Liver (tissue), 9 donors: ENCODE results near the gene ROR1. TPM values are rescaled to one million over a fixed set of nuclear protein-coding genes. Genes with fewer than 3 reads are reported as not detected.

Experiments
- DNase-seq: peaks from one replicate; pipeline ENCODE4 v3.0.0-alpha.2; 2017; ENCODE audit warnings: low spot score
- H3K27ac ChIP-seq, 2 donors: one replicate each; pipeline ENCODE4 v1.7.0; 2013; ENCODE audit warnings: inconsistent platforms in 2 of 2, low read length in 2 of 2, control low read depth in 1 of 2, low read depth in 1 of 2, mild to moderate bottlenecking in 1 of 2
- H3K27me3 ChIP-seq, 4 donors: one replicate each; pipeline versions ENCODE4 v1.6.1 to v1.7.0; 2013; ENCODE audit warnings: low read length in 3 of 4, inconsistent platforms in 1 of 4, mild to moderate bottlenecking in 1 of 4, moderate library complexity in 1 of 4; ENCODE audit not compliant: control insufficient read depth in 4 of 4, insufficient read depth in 4 of 4
- H3K36me3 ChIP-seq, 4 donors: one replicate each; pipeline versions ENCODE4 v1.6.1 to v1.7.0; 2013; ENCODE audit warnings: low read length in 3 of 4, mild to moderate bottlenecking in 3 of 4, low read depth in 1 of 4, moderate library complexity in 1 of 4; ENCODE audit not compliant: control insufficient read depth in 4 of 4, insufficient read depth in 3 of 4
- H3K4me1 ChIP-seq, 4 donors: one replicate each; pipeline versions ENCODE4 v1.6.1 to v1.7.0; 2013; ENCODE audit warnings: low read length in 3 of 4, mild to moderate bottlenecking in 3 of 4, moderate library complexity in 1 of 4; ENCODE audit not compliant: control insufficient read depth in 4 of 4, insufficient read depth in 4 of 4
- H3K4me3 ChIP-seq, 3 donors: one replicate each; pipeline versions ENCODE4 v1.6.1 to v1.7.0; 2013; ENCODE audit warnings: low read length in 3 of 3, control low read depth in 1 of 3, low read depth in 1 of 3, mild to moderate bottlenecking in 1 of 3
- H3K9ac ChIP-seq, 2 donors: one replicate each; pipeline ENCODE4 v1.7.0; 2013; ENCODE audit warnings: low read length in 2 of 2, mild to moderate bottlenecking in 2 of 2, moderate library complexity in 2 of 2, control low read depth in 1 of 2, low read depth in 1 of 2
- H3K9me3 ChIP-seq, 4 donors: one replicate each; pipeline versions ENCODE4 v1.6.1 to v1.7.0; 2013; ENCODE audit warnings: low read length in 3 of 4; ENCODE audit not compliant: control insufficient read depth in 4 of 4
- ATF3 ChIP-seq: IDR thresholded peaks from 2 replicates; pipeline ENCODE4 v1.6.1; 2016; ENCODE audit warnings: antibody characterized with exemption
- EGR1 ChIP-seq, 2 donors: IDR thresholded peaks; 2 replicates each; pipeline ENCODE4 v1.6.1; 2016 to 2018; ENCODE audit warnings: antibody characterized with exemption in 2 of 2, low read depth in 2 of 2
- FOXA1 ChIP-seq: IDR thresholded peaks from 2 replicates; pipeline ENCODE4 v1.6.1; 2016; ENCODE audit warnings: antibody characterized with exemption
- FOXA2 ChIP-seq: IDR thresholded peaks from 2 replicates; pipeline ENCODE4 v1.6.1; 2016; ENCODE audit warnings: antibody characterized with exemption
- GABPA ChIP-seq, 2 donors: IDR thresholded peaks in 1 of 2; conservative IDR thresholded peaks in 1 of 2; 2 replicates each; pipeline ENCODE4 v1.6.1; 2016; ENCODE audit warnings: antibody characterized with exemption in 2 of 2, mild to moderate bottlenecking in 1 of 2, moderate library complexity in 1 of 2
- HNF4A ChIP-seq, 2 donors: conservative IDR thresholded peaks; 2 replicates each; pipeline ENCODE4 v1.6.1; 2016; ENCODE audit warnings: antibody characterized with exemption in 2 of 2, mild to moderate bottlenecking in 2 of 2
- HNF4G ChIP-seq: IDR thresholded peaks from 2 replicates; pipeline ENCODE4 v1.6.1; 2016; ENCODE audit warnings: antibody characterized with exemption
- JUND ChIP-seq, 2 donors: IDR thresholded peaks; 2 replicates each; pipeline ENCODE4 v1.6.1; 2016; ENCODE audit warnings: antibody characterized with exemption in 2 of 2
- MAX ChIP-seq: IDR thresholded peaks from 2 replicates; pipeline ENCODE4 v1.6.1; 2016; ENCODE audit warnings: antibody characterized with exemption
- NR2F2 ChIP-seq: IDR thresholded peaks from 2 replicates; pipeline ENCODE4 v1.6.1; 2016; ENCODE audit warnings: antibody characterized with exemption
- RAD21 ChIP-seq, 2 donors: IDR thresholded peaks; 2 replicates each; pipeline ENCODE4 v1.6.1; 2016; ENCODE audit warnings: antibody characterized with exemption in 2 of 2, mild to moderate bottlenecking in 2 of 2
- RXRA ChIP-seq, 2 donors: IDR thresholded peaks; 2 replicates each; pipeline ENCODE4 v1.6.1; 2017 to 2018; ENCODE audit warnings: antibody characterized with exemption in 2 of 2, mild to moderate bottlenecking in 1 of 2
- SP1 ChIP-seq: IDR thresholded peaks from 2 replicates; pipeline ENCODE4 v1.6.1; 2018; ENCODE audit warnings: antibody characterized with exemption, mild to moderate bottlenecking
- TAF1 ChIP-seq: conservative IDR thresholded peaks from 2 replicates; pipeline ENCODE4 v1.6.1; 2016; ENCODE audit warnings: antibody characterized with exemption, mild to moderate bottlenecking
- YY1 ChIP-seq: IDR thresholded peaks from 2 replicates; pipeline ENCODE4 v1.6.1; 2016; ENCODE audit warnings: antibody characterized with exemption, mild to moderate bottlenecking
- ZBTB33 ChIP-seq: IDR thresholded peaks from 2 replicates; pipeline ENCODE4 v1.6.1; 2016; ENCODE audit warnings: antibody characterized with exemption
- WGBS: extraction: QIAGEN DNeasy Blood & Tissue Kit; methylation state at CpG from one replicate; pipeline ENCODE4 v1.1.7; 2013; 5-methylcytosine and 5-hydroxymethylcytosine counted together
- polyA plus RNA-seq, 2 donors: library from polyadenylated mRNA; stranded (reverse) in 1 of 2; unstranded in 1 of 2; fragments of 200-250 nt in 1 of 2; fragments of >200 nt in 1 of 2; fragmentation: Nextera tagmentation in 1 of 2; extraction: Ambion mirVana in 1 of 2; gene quantifications; one replicate each; pipeline versions ENCODE4 v1.2.1 to v1.2.3, GENCODE V29; 2013 to 2015
- total RNA-seq, 2 donors: library from RNA; depleted of rRNA; stranded (reverse); fragments of >200 nt; gene quantifications; one replicate each; pipeline ENCODE4 v1.2.3, GENCODE V29; 2014
- TF ChIP-seq, protein P1 (sequence below): IDR thresholded peaks from 2 replicates; pipeline ENCODE4 v1.6.1; 2016; ENCODE audit warnings: antibody characterized with exemption, mild to moderate bottlenecking
- TF ChIP-seq, protein P2 (sequence below): fragments of 150-350 bp; IDR thresholded peaks from 2 replicates; pipeline ENCODE4 v1.5.1; 2017; ENCODE audit warnings: improper control_type of control experiment, low read depth, low read length; ENCODE audit not compliant: missing input control
- donor health status: healthy.
- donor health status: healthy.
- donor health status: healthy.
- donor health status: healthy.
- donor health status: healthy.

Gene ROR1
- total and polyA plus RNA-seq, 4 donors = 0.15 to 0.98 (median 0.37) TPM

DNA sequence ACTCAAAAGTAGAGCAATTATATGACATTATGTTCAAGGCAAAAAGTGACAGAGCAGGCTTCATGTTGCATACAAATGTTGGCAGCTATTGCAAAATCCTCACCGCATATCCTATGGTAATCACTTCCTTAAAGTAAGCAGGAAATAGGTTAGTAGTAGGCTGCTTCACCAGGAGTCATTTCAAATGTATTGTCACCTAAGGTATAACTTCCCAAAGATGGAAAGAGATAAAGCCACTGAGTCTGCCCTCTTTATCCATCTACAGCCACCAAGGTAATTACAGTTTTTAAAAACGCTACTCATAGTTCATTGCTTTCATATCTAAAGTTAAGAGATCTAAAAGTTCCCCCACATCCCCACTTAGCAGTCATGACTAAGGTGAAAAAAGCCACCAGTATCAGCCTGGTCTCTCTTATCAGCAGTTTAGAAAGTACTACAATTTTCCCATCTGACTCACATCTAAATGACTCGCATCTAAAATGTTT, 398.0 kb downstream of the ROR1 start:
- no peak overlapping the region for H3K9ac ChIP-seq
- no peak overlapping the region for H3K4me3 ChIP-seq
- no peak overlapping the region for H3K27ac ChIP-seq
- H3K36me3 ChIP-seq = no peaks in the 10 kb centered on the region
- WGBS = 63% methylated on average over 3 of the region's 3 CpGs
- no peaks in the 10 kb centered on the region for H3K9me3 ChIP-seq
- DNase-seq = no peak
- H3K4me1 ChIP-seq = no peaks in the 10 kb centered on the region
- no peaks in the 10 kb centered on the region for H3K27me3 ChIP-seq
- no peak for TF ChIP-seq MAX
- no peak for TF ChIP-seq HNF4A (conservative IDR thresholded peaks at IDR 0.05)
- no peak for TF ChIP-seq ZBTB33
- no peak for TF ChIP-seq EGR1 (IDR thresholded peaks at IDR 0.05; ENCODE audit: low read depth in 2 of 2)
- no peak for TF ChIP-seq JUND (IDR thresholded peaks at IDR 0.05)
- TF ChIP-seq TAF1 = no peak
- no peak for TF ChIP-seq FOXA2
- TF ChIP-seq ATF3 = no peak
- TF ChIP-seq, protein P1, sequence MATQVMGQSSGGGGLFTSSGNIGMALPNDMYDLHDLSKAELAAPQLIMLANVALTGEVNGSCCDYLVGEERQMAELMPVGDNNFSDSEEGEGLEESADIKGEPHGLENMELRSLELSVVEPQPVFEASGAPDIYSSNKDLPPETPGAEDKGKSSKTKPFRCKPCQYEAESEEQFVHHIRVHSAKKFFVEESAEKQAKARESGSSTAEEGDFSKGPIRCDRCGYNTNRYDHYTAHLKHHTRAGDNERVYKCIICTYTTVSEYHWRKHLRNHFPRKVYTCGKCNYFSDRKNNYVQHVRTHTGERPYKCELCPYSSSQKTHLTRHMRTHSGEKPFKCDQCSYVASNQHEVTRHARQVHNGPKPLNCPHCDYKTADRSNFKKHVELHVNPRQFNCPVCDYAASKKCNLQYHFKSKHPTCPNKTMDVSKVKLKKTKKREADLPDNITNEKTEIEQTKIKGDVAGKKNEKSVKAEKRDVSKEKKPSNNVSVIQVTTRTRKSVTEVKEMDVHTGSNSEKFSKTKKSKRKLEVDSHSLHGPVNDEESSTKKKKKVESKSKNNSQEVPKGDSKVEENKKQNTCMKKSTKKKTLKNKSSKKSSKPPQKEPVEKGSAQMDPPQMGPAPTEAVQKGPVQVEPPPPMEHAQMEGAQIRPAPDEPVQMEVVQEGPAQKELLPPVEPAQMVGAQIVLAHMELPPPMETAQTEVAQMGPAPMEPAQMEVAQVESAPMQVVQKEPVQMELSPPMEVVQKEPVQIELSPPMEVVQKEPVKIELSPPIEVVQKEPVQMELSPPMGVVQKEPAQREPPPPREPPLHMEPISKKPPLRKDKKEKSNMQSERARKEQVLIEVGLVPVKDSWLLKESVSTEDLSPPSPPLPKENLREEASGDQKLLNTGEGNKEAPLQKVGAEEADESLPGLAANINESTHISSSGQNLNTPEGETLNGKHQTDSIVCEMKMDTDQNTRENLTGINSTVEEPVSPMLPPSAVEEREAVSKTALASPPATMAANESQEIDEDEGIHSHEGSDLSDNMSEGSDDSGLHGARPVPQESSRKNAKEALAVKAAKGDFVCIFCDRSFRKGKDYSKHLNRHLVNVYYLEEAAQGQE = no peak
- TF ChIP-seq FOXA1 = no peak
- TF ChIP-seq, protein P2, sequence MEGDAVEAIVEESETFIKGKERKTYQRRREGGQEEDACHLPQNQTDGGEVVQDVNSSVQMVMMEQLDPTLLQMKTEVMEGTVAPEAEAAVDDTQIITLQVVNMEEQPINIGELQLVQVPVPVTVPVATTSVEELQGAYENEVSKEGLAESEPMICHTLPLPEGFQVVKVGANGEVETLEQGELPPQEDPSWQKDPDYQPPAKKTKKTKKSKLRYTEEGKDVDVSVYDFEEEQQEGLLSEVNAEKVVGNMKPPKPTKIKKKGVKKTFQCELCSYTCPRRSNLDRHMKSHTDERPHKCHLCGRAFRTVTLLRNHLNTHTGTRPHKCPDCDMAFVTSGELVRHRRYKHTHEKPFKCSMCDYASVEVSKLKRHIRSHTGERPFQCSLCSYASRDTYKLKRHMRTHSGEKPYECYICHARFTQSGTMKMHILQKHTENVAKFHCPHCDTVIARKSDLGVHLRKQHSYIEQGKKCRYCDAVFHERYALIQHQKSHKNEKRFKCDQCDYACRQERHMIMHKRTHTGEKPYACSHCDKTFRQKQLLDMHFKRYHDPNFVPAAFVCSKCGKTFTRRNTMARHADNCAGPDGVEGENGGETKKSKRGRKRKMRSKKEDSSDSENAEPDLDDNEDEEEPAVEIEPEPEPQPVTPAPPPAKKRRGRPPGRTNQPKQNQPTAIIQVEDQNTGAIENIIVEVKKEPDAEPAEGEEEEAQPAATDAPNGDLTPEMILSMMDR = no peak
- no peak for TF ChIP-seq NR2F2
- no peak for TF ChIP-seq YY1
- TF ChIP-seq SP1 = no peak
- TF ChIP-seq GABPA (IDR thresholded peaks at IDR 0.05 in 1 of 2, conservative IDR thresholded peaks at IDR 0.05 in 1 of 2) = no peak
- no peak for TF ChIP-seq HNF4G
- no peak for TF ChIP-seq RXRA (IDR thresholded peaks at IDR 0.05)
- no peak for TF ChIP-seq RAD21 (IDR thresholded peaks at IDR 0.05)
